Panc1 (cell line): ENCODE data around the gene DPCD.

ENCODE experiments used
- SIN3A ChIP-seq: IDR thresholded peaks from 2 replicates; pipeline ENCODE4 v1.6.1; 2012; ENCODE audit warnings: low read depth, mild to moderate bottlenecking, low read length, moderate library complexity, borderline replicate concordance; ENCODE audit not compliant: insufficient read depth
- TF ChIP-seq, protein P1 (sequence below): fragments of 450-650 bp; IDR thresholded peaks from 2 replicates; pipeline ENCODE4 v1.5.1; 2017; ENCODE audit warnings: mild to moderate bottlenecking

DNA sequence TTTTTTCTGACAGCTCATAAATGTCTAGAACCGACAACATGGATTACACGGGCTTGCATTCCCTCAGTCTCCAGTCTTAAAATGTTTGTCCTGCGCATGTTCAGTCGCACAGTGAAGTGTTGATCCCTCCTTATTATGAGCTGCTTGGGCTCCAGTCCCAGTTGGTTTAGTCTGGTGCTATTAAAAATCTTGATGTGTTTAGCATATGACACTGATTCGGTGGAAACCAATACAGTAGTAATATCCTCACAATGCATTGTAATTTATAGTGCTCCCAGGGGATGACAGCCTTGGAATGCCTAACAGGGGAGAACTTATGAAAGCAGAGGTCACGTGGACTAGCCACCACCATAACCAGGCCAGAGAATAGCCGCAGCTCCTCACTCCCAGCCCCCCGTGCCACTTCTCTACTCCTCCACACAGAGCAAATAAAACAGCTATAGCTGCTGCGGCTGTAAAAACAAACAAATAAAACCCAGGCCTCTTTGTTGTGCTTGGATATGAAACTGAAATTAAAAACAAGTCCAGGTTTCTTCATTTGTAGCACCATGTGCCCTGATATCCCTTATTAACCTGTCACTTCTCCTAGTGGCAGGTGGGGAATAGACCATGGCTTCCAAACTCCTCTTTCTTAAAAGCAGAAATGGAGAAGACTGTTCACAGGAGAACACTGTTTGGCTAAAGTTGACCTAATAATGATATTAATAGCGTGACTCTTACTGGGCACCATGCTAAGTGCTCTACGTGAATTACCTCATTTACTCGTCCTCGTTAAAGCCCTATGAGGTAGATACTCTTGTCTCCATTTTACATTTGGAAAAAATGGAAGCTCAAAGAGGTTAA is 7.7 kb downstream of the DPCD start:
- TF ChIP-seq, protein P1, sequence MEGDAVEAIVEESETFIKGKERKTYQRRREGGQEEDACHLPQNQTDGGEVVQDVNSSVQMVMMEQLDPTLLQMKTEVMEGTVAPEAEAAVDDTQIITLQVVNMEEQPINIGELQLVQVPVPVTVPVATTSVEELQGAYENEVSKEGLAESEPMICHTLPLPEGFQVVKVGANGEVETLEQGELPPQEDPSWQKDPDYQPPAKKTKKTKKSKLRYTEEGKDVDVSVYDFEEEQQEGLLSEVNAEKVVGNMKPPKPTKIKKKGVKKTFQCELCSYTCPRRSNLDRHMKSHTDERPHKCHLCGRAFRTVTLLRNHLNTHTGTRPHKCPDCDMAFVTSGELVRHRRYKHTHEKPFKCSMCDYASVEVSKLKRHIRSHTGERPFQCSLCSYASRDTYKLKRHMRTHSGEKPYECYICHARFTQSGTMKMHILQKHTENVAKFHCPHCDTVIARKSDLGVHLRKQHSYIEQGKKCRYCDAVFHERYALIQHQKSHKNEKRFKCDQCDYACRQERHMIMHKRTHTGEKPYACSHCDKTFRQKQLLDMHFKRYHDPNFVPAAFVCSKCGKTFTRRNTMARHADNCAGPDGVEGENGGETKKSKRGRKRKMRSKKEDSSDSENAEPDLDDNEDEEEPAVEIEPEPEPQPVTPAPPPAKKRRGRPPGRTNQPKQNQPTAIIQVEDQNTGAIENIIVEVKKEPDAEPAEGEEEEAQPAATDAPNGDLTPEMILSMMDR: no peak
- no peak for TF ChIP-seq SIN3A
